ENCODE data around the gene KIF1C.
A peak's percentile ranks its signal among the peaks of the same experiment; 100 is the strongest.

KIF1C gene

GRCh38 chr17:5044630-5045029 is 46.9 kb downstream of the KIF1C start:
- H3K79me2 ChIP-seq: no peaks in the 10 kb centered on the region
- no peak overlapping the region for H3K4me3 ChIP-seq (ENCODE audit: low read depth, low read length)
- TF ChIP-seq CTCF (IDR thresholded peaks at IDR 0.05): no peak
- no peaks in the 10 kb centered on the region for H3K36me3 ChIP-seq (ENCODE audit: control insufficient read depth, insufficient read depth, low read length)
- no peak overlapping the region for H2AFZ ChIP-seq
- no peak overlapping the region for H3K4me2 ChIP-seq (ENCODE audit: low read length)
- no peaks in the 10 kb centered on the region for H3K4me1 ChIP-seq
- no peaks in the 10 kb centered on the region for H3K27me3 ChIP-seq (ENCODE audit: control insufficient read depth, insufficient read depth, low read length)
- no peaks in the 10 kb centered on the region for H3K9me3 ChIP-seq (ENCODE audit: control insufficient read depth, low read length)
- no peak overlapping the region for H3K27ac ChIP-seq
- no peak overlapping the region for H3K9ac ChIP-seq

GRCh38 chr17:5045496-5045895 is 47.7 kb downstream of the KIF1C start:
- H3K4me2 ChIP-seq (ENCODE audit: low read length): no peak overlapping the region
- no peaks in the 10 kb centered on the region for H3K79me2 ChIP-seq
- H2AFZ ChIP-seq: no peak overlapping the region
- H3K27me3 ChIP-seq (ENCODE audit: control insufficient read depth, insufficient read depth, low read length): no peaks in the 10 kb centered on the region
- H3K27ac ChIP-seq: no peak overlapping the region
- no peaks in the 10 kb centered on the region for H3K9me3 ChIP-seq (ENCODE audit: control insufficient read depth, low read length)
- no peak overlapping the region for H3K4me3 ChIP-seq (ENCODE audit: low read depth, low read length)
- no peaks in the 10 kb centered on the region for H3K4me1 ChIP-seq
- H3K36me3 ChIP-seq (ENCODE audit: control insufficient read depth, insufficient read depth, low read length): no peaks in the 10 kb centered on the region
- no peak overlapping the region for H3K9ac ChIP-seq
- TF ChIP-seq CTCF (IDR thresholded peaks at IDR 0.05): no peak

GRCh38 chr17:5047446-5047845 is 49.7 kb downstream of the KIF1C start:
- Histone ChIP-seq H3K4me2 (ENCODE audit: low read length) (no peak overlapping the region), H3K4me3 (ENCODE audit: low read depth, low read length) (no peak overlapping the region), H3K9me3 (ENCODE audit: control insufficient read depth, low read length) (no peaks in the 10 kb centered on the region), H3K4me1 (no peaks in the 10 kb centered on the region), H3K36me3 (ENCODE audit: control insufficient read depth, insufficient read depth, low read length) (no peaks in the 10 kb centered on the region), H3K79me2 (no peaks in the 10 kb centered on the region), H3K27me3 (ENCODE audit: control insufficient read depth, insufficient read depth, low read length) (no peaks in the 10 kb centered on the region), H3K9ac (no peak overlapping the region), H2AFZ (no peak overlapping the region), H3K27ac (no peak overlapping the region)
- TF ChIP-seq CTCF (IDR thresholded peaks at IDR 0.05): no peak

GRCh38 chr17:5049314-5049841 is 51.6 kb downstream of the KIF1C start:
- no peak overlapping the region for H3K4me2 ChIP-seq (ENCODE audit: low read length)
- no peaks in the 10 kb centered on the region for H3K9me3 ChIP-seq (ENCODE audit: control insufficient read depth, low read length)
- no peak overlapping the region for H3K9ac ChIP-seq
- peak overlapping the region; percentile 35 for H2AFZ ChIP-seq
- no peak overlapping the region for H3K27ac ChIP-seq
- no peaks in the 10 kb centered on the region for H3K4me1 ChIP-seq
- TF ChIP-seq CTCF (IDR thresholded peaks at IDR 0.05): no peak
- H3K27me3 ChIP-seq (ENCODE audit: control insufficient read depth, insufficient read depth, low read length): no peaks in the 10 kb centered on the region
- H3K79me2 ChIP-seq: no peaks in the 10 kb centered on the region
- no peak overlapping the region for H3K4me3 ChIP-seq (ENCODE audit: low read depth, low read length)
- H3K36me3 ChIP-seq (ENCODE audit: control insufficient read depth, insufficient read depth, low read length): no peaks in the 10 kb centered on the region

GRCh38 chr17:5050278-5050677 is 52.5 kb downstream of the KIF1C start:
- no peaks in the 10 kb centered on the region for H3K27me3 ChIP-seq (ENCODE audit: control insufficient read depth, insufficient read depth, low read length)
- H3K9ac ChIP-seq: no peak overlapping the region
- H3K9me3 ChIP-seq (ENCODE audit: control insufficient read depth, low read length): no peaks in the 10 kb centered on the region
- H3K4me3 ChIP-seq (ENCODE audit: low read depth, low read length): no peak overlapping the region
- no peaks in the 10 kb centered on the region for H3K4me1 ChIP-seq
- H3K27ac ChIP-seq: no peak overlapping the region
- H3K4me2 ChIP-seq (ENCODE audit: low read length): no peak overlapping the region
- no peaks in the 10 kb centered on the region for H3K36me3 ChIP-seq (ENCODE audit: control insufficient read depth, insufficient read depth, low read length)
- no peak overlapping the region for H2AFZ ChIP-seq
- no peaks in the 10 kb centered on the region for H3K79me2 ChIP-seq
- no peak for TF ChIP-seq CTCF (IDR thresholded peaks at IDR 0.05)

Data from parathyroid adenoma (tissue), 2 donors.